Measurements from ENCODE around the gene TSSK1B.

- TF ChIP-seq, protein P1, sequence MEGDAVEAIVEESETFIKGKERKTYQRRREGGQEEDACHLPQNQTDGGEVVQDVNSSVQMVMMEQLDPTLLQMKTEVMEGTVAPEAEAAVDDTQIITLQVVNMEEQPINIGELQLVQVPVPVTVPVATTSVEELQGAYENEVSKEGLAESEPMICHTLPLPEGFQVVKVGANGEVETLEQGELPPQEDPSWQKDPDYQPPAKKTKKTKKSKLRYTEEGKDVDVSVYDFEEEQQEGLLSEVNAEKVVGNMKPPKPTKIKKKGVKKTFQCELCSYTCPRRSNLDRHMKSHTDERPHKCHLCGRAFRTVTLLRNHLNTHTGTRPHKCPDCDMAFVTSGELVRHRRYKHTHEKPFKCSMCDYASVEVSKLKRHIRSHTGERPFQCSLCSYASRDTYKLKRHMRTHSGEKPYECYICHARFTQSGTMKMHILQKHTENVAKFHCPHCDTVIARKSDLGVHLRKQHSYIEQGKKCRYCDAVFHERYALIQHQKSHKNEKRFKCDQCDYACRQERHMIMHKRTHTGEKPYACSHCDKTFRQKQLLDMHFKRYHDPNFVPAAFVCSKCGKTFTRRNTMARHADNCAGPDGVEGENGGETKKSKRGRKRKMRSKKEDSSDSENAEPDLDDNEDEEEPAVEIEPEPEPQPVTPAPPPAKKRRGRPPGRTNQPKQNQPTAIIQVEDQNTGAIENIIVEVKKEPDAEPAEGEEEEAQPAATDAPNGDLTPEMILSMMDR (IDR thresholded peaks at IDR 0.05 in 2 of 3, conservative IDR thresholded peaks at IDR 0.05 in 1 of 3; ENCODE audit: borderline replicate concordance in 1 of 3, insufficient read depth in 1 of 3, low read depth in 2 of 3, low read length in 2 of 3): no peak
- TF ChIP-seq EGR1 (IDR thresholded peaks at IDR 0.05; ENCODE audit: low read depth) (no peak), POLR2A (IDR thresholded peaks at IDR 0.05; ENCODE audit: borderline replicate concordance, extremely low read depth, insufficient read depth, insufficient read length) (no peak), POLR2AphosphoS5 (IDR thresholded peaks at IDR 0.05; ENCODE audit: low read depth, low read length) (no peak), REST (IDR thresholded peaks at IDR 0.05; ENCODE audit: low read depth) (no peak), SRF (IDR thresholded peaks at IDR 0.05; ENCODE audit: low read depth) (no peak), SIN3A (IDR thresholded peaks at IDR 0.05; ENCODE audit: low read depth) (no peak), TCF7L2 (IDR thresholded peaks at IDR 0.05; ENCODE audit: borderline replicate concordance, extremely low read depth, insufficient read depth, insufficient read length) (no peak), YY1 (IDR thresholded peaks at IDR 0.05; ENCODE audit: extremely low read depth, insufficient replicate concordance, low read depth, low read length) (no peak), EZH2phosphoT487 (IDR thresholded peaks at IDR 0.05; ENCODE audit: borderline replicate concordance) (no peak), EZH2 (IDR thresholded peaks at IDR 0.05) (no peak)
- TF ChIP-seq, protein P2, sequence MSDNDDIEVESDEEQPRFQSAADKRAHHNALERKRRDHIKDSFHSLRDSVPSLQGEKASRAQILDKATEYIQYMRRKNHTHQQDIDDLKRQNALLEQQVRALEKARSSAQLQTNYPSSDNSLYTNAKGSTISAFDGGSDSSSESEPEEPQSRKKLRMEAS (IDR thresholded peaks at IDR 0.05): no peak
- TF ChIP-seq, protein P3, sequence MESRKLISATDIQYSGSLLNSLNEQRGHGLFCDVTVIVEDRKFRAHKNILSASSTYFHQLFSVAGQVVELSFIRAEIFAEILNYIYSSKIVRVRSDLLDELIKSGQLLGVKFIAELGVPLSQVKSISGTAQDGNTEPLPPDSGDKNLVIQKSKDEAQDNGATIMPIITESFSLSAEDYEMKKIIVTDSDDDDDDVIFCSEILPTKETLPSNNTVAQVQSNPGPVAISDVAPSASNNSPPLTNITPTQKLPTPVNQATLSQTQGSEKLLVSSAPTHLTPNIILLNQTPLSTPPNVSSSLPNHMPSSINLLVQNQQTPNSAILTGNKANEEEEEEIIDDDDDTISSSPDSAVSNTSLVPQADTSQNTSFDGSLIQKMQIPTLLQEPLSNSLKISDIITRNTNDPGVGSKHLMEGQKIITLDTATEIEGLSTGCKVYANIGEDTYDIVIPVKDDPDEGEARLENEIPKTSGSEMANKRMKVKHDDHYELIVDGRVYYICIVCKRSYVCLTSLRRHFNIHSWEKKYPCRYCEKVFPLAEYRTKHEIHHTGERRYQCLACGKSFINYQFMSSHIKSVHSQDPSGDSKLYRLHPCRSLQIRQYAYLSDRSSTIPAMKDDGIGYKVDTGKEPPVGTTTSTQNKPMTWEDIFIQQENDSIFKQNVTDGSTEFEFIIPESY (IDR thresholded peaks at IDR 0.05; ENCODE audit: extremely low read depth, insufficient replicate concordance, low read length): no peak
These were observed 2.3 kb upstream of the TSSK1B start for GRCh38 chr5:113437111-113437510.

Measured in HCT116 (cell line).